Measurements from ENCODE around the gene UBXN6.

The UBXN6 gene

DNA sequence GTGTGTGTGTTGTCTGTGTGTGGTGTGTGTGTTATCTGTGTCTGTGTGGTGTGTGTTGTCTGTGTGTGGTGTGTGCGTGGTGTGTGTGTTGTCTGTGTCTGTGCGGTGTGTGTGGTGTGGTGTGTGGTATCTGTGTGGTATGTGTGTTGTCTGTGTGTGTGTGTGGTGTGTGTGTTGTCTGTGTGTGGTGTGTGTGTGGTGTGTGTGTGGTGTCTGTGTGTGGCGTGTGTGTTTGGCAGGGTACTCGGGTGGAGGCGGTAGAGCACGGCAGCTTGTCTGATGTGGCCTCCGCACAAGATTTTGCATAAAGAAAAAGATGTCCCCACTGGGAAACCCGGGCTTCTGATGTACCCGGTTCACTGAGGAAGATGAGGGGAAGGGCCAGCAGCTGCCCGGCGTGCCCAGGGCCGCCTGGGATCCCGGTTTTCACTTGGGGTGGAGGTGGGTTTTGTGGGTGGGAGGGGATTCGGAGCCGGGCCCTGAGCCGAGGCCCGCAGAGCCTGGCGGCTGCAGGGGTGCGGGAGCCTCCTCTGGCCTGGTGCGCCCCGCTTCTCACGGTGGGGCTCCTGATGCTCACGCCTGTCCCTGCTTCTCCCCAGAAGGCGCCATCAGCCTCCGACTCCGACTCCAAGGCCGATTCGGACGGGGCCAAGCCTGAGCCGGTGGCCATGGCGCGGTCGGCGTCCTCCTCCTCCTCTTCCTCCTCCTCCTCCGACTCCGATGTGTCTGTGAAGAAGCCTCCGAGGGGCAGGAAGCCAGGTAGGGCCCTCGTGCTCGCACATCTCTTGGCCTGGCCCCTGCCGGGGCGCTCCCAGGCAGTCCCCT lies 35.7 kb upstream of the UBXN6 start:
- no peak for DNase-seq

DNA sequence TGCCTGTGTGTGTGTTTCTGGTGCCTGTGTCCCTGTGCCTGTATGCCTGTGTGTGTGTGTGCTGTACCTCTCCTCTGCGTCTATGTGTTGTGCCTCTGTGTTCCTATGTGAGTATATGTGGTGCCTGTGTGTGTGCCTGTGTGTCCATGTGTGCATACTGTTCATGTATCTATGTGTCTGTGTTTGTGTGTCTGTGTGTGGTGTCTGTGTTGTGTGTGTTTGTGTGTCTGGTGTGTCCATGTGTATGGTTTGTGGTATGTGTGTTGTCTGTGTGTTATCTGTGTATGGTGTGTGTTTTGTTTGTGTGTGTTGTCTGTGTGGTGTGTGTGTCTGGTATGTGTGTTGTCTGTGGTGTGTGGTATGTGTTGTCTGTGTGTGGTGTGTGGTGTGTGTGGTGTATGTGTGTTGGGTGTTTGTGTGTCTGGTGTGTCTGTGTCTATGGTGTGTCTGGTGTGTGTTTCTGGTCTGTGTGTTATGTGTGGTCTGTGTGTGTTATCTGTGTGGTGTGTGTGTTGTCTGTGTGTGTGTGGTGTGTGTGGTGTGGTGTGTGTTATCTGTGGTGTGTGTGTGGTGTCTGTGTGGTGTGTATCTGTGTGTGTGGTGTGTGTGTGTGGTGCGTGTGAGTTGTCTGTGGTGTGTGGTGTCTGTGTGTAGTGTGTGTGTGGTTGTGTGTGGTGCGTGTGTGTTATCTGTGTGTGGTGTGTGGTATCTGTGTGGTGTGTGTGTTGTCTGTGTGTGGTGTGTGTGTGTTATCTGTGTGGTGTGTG lies 34.9 kb upstream of the UBXN6 start:
- no peak for DNase-seq

DNA sequence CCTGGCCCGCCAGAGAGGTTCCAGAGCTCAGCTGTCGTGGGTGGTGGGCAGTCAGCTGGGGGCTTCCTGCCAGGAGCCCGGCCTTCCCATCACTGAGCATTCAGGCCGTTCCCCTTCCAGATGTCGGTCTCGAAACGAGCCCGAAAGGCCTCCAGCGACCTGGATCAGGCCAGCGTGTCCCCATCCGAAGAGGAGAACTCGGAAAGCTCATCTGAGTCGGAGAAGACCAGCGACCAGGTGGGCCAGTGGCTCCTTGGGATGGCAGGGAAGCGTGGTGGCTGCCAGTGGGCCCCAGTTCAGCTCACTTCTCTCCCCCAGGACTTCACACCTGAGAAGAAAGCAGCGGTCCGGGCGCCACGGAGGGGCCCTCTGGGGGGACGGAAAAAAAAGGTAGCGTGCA lies 33.9 kb upstream of the UBXN6 start:
- DNase-seq = no peak

DNA sequence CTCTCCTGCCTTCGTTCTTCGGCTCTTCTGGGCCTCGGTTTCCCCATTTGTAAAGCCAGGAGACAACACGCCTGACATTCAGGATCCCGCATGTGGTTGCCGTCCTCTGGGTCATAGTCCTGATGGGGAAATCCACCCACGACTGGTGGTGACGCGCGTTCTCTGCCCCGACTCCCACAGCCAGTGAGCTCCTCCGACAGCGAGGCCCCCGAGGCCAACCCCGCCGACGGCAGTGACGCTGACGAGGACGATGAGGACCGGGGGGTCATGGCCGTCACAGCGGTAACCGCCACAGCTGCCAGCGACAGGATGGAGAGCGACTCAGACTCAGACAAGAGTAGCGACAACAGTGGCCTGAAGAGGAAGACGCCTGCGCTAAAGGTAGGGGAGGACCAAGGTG lies 30.9 kb upstream of the UBXN6 start:
- no peak for DNase-seq

DNA sequence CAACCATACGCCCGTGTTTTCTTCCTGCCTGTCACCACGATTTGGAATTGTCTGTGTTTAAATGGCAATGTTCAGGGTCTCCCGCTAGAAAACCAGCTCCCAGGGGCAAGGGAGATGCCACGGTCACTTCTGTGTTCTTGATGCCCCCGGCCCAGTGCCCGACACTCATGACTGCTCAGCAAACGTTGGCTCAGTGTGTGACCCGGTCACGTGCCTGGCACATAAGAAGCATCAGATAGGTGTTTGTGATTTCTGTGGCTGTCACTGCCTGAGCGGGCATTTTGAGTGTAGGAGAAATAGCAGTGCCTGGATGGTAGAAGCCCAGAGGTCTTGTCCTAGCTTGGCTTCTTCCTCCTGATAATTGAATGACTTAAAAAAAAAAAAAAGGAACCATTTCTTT lies 30.0 kb upstream of the UBXN6 start:
- DNase-seq = no peak

DNA sequence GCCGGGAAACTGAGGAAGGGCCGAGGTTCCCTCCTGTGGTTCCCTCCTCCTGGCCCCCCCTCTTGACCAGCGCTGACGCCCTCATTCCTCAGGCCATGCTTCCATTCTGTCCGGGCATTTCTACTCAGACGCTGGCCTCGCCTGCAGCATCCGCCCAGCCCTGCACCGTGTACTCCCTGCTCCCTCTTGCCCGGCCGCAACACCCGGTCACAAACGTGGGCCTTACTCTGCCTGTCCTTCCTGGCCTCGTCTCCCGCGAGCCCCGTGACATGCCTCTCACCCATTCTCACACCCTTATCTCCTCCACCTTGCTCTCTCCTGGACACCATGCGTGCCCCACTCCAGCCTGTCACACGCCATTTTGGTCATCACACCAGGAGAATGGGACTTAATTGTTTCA lies 25.8 kb upstream of the UBXN6 start:
- no peak for DNase-seq

DNA sequence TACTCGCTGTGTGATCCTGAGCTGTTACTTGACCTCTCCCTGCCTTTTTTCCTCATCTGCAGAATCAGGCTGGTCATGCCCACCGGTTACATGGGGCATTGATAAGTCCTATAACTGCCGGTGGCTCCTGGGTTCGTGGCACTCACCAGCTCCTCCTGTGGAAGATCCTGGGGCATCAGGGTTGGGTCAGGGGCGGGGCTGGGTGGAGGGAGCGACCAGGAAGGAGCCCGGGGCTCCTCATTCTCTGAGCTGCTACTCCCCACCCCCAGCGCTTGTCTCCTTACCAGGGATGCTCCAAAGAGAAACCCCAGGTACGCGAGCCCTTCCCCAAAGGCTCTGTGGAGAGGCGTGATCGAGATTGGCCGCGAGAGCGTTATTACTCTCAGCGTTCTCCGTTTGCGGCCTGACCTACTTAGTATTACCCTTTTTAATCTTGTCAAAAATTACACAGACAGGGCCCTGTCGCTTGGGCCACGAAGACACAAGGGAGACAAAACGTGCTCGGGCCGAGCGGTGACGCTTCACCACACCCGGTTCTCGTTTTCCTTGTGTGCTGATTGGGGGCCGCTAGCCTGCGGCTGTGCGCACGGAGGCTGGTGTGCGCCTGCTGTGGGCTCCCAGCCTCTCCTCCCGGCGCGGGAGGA lies 25.2 kb upstream of the UBXN6 start:
- DNase-seq = no peak

DNA sequence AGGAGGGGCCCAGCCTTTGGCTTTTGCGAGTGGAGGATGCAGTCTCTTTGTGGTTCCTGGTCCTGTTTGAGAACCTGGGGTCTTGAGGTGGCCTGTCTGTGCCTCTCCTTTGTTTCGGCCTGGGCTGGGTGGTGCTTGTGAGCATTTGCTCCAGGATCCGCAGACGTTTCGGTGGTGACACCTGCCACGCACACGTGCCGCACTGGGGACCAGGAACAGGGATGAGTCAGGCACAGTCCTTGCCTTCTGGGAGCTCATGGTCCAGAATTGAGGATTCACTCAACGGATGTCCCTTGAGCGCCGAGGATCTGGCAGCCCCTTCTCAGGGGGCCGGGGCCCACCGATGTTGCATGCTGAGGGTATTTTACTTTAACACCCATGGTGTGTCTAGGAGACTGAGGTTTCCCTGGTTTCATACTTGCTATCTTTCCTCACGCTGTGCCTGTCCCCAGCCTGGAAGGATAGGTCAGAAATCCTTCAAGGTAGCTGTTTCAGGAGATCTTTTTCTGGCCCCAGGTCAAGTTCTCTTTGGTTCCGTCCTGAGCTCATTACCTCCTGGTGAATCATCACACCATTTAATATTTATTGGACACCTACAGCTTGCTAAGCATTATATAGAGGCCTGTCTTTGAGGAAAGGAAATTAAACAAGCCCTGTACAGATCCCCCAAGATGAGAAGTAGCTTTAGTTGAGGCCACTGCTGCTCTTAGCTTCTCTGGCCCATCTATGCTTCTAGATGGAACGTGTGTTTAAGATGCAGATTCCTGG lies 19.6 kb upstream of the UBXN6 start:
- DNase-seq = no peak

DNA sequence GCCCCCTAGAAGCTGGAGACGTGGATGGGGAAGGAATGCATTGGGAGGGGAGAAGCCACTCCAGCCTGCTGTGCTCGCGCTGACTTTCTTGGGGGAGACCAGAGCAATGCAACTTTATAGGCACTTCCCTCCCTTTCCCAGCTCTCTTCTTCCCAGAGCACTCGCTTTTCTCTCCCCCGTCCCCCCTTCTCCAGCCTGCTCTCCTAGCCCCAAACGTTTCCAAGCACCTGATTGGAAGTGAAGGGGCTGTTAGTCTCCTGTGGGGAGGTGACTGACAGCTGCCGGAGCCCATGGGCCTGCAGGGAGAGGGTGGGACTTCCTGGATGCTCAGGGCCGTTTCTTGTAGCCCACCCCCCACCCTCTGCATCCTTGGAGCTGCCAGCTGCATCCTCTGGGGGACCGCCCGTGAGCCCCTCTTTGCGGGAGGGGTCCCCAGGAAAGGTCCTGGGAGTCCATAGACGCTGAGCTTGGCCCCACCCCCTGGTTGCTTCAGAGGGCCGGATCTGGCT lies 17.0 kb upstream of the UBXN6 start:
- DNase-seq = peak; percentile 91

DNA sequence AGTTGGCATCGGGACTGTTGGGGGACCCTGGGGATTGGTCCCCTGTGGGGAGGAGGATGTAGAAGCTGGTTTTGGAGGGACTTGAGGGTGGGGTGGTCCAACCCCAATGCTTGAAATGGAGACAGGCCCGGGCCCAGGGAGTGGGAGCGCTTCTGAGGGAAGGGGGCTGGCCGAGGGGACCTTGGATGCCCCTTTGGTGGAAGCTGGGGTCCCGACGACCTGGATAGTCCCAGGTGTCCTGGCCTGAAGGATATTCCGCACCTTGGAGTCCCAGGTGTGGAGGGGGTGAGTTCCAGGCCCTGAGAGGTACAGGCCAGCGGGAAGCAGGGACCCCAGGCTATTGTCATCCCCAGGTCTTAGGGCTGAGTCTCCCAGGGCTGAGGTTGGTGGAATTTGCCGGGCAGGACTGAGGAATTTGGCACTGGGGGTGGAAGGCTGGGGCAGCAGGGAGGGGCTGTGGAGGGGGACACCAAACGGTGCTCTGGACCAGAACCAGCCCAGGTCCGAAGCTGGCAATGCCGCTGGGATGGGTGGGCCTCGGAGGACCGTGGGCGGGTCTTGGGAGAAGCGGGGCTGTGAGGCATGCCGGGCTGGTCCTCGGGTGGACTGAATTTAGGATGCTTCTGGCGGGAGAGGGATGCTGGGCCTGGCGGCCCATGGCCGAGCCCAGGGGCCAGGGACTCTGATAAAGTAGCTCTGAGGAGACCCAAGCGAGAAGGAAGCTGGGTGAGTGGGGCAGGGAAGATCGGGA lies 16.3 kb upstream of the UBXN6 start:
- DNase-seq = no peak

DNA sequence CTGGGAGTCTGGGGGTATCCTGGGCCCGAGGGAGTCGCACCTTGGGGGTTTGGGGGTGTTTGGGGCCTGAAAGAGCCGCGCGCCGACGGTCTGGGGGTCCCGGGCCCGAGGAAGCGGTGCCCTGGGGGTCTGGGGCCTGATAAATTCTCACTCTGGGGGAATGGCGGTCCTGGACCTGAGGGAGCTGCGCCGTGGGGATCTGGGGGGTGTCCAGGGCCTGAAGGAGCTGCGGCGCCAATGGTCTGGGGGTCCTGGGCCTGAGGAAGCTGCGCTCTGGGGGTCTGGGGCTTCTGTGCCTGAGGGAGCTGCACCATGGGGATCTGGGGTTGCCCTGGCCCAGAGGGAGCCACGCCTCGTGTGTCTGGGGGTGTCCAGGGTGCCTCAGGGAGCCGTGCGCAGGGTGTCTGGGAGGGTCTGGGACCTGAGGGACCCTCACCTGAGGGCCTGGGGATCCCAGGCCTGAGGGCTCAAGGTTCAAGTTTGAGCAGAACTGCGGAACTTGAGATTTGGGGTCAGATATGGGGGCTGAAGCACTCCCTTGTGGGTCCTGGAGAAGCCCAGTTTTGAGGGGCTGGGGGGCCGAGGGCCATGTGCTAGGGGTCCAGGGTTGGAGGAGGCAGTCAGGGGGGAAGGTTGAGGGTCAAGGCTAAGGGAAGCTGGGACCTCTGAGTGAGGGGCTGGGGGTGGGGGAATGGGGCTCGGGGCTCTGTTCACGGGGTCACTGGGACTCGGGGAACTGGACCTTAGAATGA lies 15.6 kb upstream of the UBXN6 start:
- DNase-seq = no peak

DNA sequence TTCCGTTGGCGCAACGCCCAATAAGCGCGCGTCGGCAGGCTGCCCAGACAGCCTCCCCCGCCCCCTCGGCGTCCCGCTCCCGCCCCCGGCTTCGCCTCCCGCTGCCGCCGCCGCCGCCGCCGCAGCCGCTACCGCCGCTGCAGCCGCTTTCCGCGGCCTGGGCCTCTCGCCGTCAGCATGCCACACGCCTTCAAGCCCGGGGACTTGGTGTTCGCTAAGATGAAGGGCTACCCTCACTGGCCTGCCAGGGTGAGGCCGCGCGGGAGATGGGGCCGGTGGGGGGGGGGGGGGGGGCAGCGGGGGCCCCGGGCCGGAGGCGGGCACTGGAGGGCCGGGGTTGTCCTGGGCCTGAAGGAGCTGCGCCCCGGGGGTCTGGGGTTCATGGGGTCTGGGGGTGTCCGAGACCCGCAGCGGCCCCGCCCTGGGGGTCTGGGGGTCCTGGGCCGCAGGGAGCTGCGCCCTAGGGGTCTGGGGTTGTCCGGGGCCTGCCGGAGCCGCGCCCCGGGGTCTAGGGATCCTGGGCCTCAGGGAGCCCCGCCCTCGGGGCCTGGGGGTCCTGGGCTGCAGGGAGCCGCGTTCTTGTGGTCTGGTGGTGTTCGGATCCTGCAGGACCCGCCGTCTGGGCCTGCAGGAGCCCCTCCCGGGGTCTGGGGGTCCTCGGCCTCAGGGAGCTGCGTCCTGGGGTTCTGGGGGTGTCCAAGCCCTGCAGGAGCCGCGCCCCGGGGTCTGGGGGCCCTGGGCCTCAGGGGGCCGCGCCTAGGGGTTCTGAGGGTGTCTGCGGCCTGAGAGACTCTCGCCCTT lies 14.8 kb upstream of the UBXN6 start, which contains the start of gene HDGFL2:
HDGFL2 (plus strand) TSS at position 124 of the 801 bp plus-strand sequence; CDS start at position 178, 54 bp downstream.
- no peak for DNase-seq

DNA sequence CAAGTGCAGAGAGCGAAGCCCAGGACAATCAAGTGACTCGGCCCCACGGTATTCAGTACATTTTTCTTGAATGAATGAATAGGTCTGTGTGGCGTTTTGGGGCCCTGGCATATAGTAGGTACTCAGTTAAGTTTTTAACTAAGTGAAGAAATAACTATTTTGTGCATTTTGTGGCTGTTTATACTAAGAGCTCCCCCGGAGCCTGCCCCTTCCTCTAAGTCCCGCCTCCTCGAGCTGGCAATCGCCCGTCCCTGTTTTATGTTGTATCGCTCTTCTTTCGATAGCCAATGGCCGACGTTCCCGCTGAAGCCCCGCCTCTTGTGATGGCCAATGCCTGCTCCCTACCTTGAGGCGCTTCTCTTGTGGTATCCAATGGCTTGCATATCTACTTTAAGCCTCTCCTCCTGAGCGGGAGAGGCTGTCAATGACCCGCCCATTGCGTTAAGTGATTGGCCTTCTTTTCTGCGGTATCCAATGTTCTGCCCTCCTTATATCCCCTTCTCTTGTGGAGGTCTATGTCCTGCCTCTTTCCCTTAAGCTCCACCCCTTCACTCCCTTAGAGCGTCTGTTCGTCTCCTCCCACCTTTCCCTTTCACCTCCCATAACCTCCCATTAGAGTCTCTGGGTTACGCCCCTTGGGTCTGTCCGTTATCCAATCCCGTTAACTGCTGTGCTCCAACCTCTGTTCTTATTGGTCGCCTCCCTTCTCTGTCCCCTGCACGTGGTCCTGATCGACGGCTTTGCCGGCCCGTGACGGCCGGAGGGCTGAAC lies 14.0 kb upstream of the UBXN6 start:
- DNase-seq = peak; percentile 100

DNA sequence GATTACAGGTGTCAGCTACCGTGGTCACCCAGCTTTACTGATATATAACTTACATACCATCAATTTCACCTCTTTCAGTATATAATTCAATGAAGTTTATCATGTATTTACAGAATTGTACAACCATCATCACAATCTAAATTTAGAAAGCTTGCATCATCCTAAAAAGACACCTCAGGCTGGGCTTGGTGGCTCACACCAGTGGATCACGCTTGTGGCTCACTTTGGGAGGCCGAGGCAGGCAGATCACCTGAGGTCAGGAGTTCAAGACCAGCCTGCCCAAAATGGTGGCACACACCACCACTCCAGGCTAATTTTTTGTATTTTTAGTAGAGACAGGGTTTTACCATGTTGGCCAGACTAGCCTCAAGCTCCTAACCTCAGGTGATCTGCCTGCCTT lies 10.2 kb upstream of the UBXN6 start:
- no peak for DNase-seq

DNA sequence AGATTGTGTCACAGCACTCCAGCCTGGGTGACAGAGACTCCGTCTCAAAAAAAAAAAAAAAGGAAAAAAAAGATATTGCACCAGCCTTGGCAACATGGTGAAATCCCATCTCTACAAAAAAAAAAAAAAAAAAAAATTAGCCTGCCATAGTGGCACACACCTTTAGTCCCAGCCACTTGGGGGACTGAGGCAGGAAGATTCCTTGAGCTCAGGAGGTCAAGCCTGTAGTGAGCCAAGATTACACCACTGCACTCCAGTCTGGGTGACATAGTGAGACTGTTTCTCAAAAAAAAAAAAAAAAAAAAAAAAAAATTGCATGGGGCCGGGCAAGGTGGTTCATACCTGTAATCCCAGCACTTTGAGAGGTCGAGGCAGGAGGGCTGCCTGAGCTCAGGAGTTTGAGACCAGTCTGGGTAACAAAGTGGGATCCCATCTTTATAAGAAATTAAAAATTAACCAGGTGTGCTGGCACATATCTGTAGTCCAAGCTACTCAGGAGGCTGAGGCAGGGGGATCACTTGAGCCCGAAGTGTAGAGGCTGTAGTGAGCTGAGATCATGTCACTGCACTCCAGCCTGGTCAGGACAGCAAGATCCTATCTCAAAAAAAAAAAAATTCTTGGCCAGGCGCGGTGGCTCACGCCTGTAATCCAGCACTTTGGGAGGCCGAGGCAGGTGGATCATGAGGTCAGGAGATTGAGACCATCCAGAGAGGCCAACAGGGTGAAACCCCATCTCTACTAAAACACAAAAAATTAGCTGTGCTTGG lies 7.4 kb upstream of the UBXN6 start:
- DNase-seq = no peak

DNA sequence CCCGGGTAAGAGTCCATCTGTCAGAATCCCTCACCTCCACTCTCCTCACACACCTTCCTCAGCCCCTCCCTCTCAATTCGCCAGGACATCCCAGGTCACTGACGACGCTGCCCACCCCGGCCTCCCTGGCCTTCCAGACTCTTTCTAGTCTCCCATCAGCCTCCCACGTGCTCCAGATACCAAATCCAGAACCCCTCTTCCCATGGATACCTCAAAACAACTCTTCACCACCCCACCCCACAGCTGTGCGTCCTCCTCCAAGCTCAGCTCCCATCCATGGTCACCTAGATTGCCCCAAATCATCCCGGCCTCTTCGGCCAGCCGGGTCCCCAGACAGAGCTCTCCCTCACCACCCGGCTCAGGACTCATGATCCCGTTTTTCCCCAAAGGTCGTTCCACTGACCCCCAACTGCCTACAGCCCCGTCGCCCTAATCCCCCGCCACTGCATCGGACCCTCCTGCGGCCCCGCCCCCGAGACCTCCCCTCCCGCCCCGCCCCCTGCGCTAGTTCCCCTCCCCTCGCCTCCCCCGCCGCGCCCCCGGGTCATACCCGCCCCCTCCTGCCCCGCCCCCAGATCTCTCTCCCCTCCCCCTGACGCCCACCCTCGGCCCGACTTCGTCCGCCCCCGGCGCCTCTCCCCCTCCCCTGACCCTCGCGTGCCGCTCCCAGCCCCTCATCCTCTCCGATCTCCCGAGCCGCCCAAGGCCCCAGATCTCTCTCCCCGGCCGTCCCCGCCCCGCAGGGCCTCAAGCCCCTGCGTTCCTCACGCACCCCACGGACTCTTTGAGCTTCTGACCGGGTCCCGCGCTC lies 546 bp downstream of the UBXN6 start:
- peak; percentile 91 for DNase-seq

DNA sequence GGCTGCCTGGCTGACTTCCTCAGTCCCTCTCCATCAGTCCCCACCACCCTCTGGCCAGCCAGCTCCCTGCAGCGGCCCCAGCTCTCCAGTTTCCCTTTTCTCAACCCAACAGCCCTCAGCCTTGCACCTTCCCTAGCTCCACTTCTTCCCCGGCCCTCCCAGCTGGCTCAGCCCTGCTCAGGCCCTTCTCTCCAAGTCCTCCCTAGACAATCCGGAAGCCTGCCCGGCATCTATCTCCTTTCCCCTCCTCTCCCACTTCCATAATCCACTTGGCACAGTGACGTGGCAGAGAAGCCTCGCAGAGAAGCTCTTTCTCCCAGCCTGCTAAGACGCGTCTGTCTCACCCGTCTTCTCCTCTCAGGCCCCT lies 1.1 kb downstream of the UBXN6 start:
- peak; percentile 74 for DNase-seq
